ENCODE data around the gene FHIT. TPM values are rescaled to one million over a fixed set of nuclear protein-coding genes. Genes with fewer than 3 reads are reported as not detected.

Gene FHIT
- total and polyA plus RNA-seq, 8 donors = 1.8 to 10.6 (median 7.1) TPM

- Histone ChIP-seq H3K36me3 (no peaks in the 10 kb centered on the region), H3K4me3 (no peak overlapping the region), H3K9me3 (no peaks in the 10 kb centered on the region), H3K27ac (no peak overlapping the region), H3K27me3 (no peaks in the 10 kb centered on the region), H3K4me1 (peaks cover 0 to 12% (median 0%) of the 10 kb centered on the region in 4 donors)
- intact Hi-C loops (cut with DNase I; ENCODE audit: low total_unique reads) = no loop called here
- TF ChIP-seq POLR2AphosphoS5 (IDR thresholded peaks at IDR 0.05) (no peak), CTCF (IDR thresholded peaks at IDR 0.05) (no peak)
- no peak for DNase-seq
Measured at GRCh38 chr3:61157414-61157813, 93.8 kb downstream of the FHIT start.

GRCh38 chr3:61155701-61156292 lies 95.5 kb downstream of the FHIT start:
- H3K4me1 ChIP-seq = peaks cover 0 to 12% (median 0%) of the 10 kb centered on the region in 4 donors
- WGBS, 5 donors = 36 to 53% (median 40%) methylated on average over 3 of the region's 3 CpGs
- DNase-seq = peak in 1 of 2 donors; percentile 70
- TF ChIP-seq POLR2AphosphoS5 (IDR thresholded peaks at IDR 0.05) (no peak), POLR2A (IDR thresholded peaks at IDR 0.05) (no peak), EP300 (IDR thresholded peaks at IDR 0.05) (no peak), CTCF (IDR thresholded peaks at IDR 0.05) (no peak)
- H3K4me3 ChIP-seq = no peak overlapping the region
- H3K27me3 ChIP-seq = no peaks in the 10 kb centered on the region
- intact Hi-C loops (cut with DNase I; ENCODE audit: low total_unique reads) = no loop called here
- H3K27ac ChIP-seq = no peak overlapping the region
- no peaks in the 10 kb centered on the region for H3K36me3 ChIP-seq
- no peaks in the 10 kb centered on the region for H3K9me3 ChIP-seq

GRCh38 chr3:61154457-61155198 lies 96.6 kb downstream of the FHIT start:
- no peaks in the 10 kb centered on the region for H3K27me3 ChIP-seq
- WGBS, 5 donors = 72 to 92% (median 87%) methylated on average over 7 of the region's 7 CpGs
- intact Hi-C loops (cut with DNase I; ENCODE audit: low total_unique reads) = no loop called here
- DNase-seq = no peak
- peaks cover 0 to 12% (median 0%) of the 10 kb centered on the region in 4 donors for H3K4me1 ChIP-seq
- no peaks in the 10 kb centered on the region for H3K36me3 ChIP-seq
- no peaks in the 10 kb centered on the region for H3K9me3 ChIP-seq
- TF ChIP-seq POLR2AphosphoS5 (IDR thresholded peaks at IDR 0.05) (no peak), CTCF (IDR thresholded peaks at IDR 0.05) (no peak), POLR2A (IDR thresholded peaks at IDR 0.05) (no peak), EP300 (IDR thresholded peaks at IDR 0.05) (no peak)
- no peak overlapping the region for H3K4me3 ChIP-seq
- no peak overlapping the region for H3K27ac ChIP-seq

GRCh38 chr3:61152071-61152470 lies 99.2 kb downstream of the FHIT start:
- H3K27me3 ChIP-seq = no peaks in the 10 kb centered on the region
- peaks cover 0 to 12% (median 0%) of the 10 kb centered on the region in 4 donors for H3K4me1 ChIP-seq
- no peaks in the 10 kb centered on the region for H3K36me3 ChIP-seq
- H3K27ac ChIP-seq = no peak overlapping the region
- intact Hi-C loops (cut with DNase I; ENCODE audit: low total_unique reads) = no loop called here
- DNase-seq = no peak
- TF ChIP-seq EP300 (IDR thresholded peaks at IDR 0.05) (no peak), CTCF (IDR thresholded peaks at IDR 0.05) (no peak), POLR2A (IDR thresholded peaks at IDR 0.05) (no peak), POLR2AphosphoS5 (IDR thresholded peaks at IDR 0.05) (no peak)
- H3K9me3 ChIP-seq = no peaks in the 10 kb centered on the region
- WGBS, 5 donors = 89 to 94% (median 90%) methylated on average over 1 of the region's 1 CpG
- no peak overlapping the region for H3K4me3 ChIP-seq
